H9 (cell line): ENCODE data around the gene LRRC3B. TPM values are rescaled to one million over a fixed set of nuclear protein-coding genes. Genes with fewer than 3 reads are reported as not detected.

ENCODE experiments used
- DNase-seq: peaks from one replicate; pipeline ENCODE4 v3.0.0-alpha.2; 2017
- H2AFZ ChIP-seq: one replicate; pipeline ENCODE4 v1.6.1; 2013; ENCODE audit warnings: mild to moderate bottlenecking, low read length, control low read depth, moderate library complexity
- H2AK5ac ChIP-seq: 2 replicates; pipeline ENCODE4 v1.6.1; 2013; ENCODE audit warnings: low read length, control low read depth, mixed read lengths; ENCODE audit not compliant: insufficient read length
- H2BK120ac ChIP-seq: one replicate; pipeline ENCODE4 v1.6.1; 2013; ENCODE audit warnings: low read depth, mild to moderate bottlenecking, low read length, control low read depth, inconsistent platforms; ENCODE audit not compliant: poor library complexity, severe bottlenecking
- H2BK12ac ChIP-seq: 2 replicates; pipeline ENCODE4 v1.6.1; 2013; ENCODE audit warnings: low read length, control low read depth, mixed read lengths, low read depth; ENCODE audit not compliant: insufficient read length
- H2BK15ac ChIP-seq: 2 replicates; pipeline ENCODE4 v1.6.1; 2013; ENCODE audit warnings: low read depth, low read length, control low read depth
- H2BK20ac ChIP-seq: one replicate; pipeline ENCODE4 v1.6.1; 2013; ENCODE audit warnings: low read depth, mild to moderate bottlenecking, low read length, control low read depth, inconsistent platforms; ENCODE audit not compliant: poor library complexity, severe bottlenecking
- H2BK5ac ChIP-seq: 2 replicates; pipeline ENCODE4 v1.6.1; 2013; ENCODE audit warnings: low read length, control low read depth, mixed read lengths; ENCODE audit not compliant: insufficient read length
- H3K14ac ChIP-seq: 2 replicates; pipeline ENCODE4 v1.6.1; 2013; ENCODE audit warnings: low read length, control low read depth; ENCODE audit not compliant: insufficient read depth
- H3K18ac ChIP-seq: 2 replicates; pipeline ENCODE4 v1.6.1; 2013; ENCODE audit warnings: low read depth, mild to moderate bottlenecking, mixed read lengths, low read length, control low read depth; ENCODE audit not compliant: insufficient read length
- H3K23ac ChIP-seq: 2 replicates; pipeline ENCODE4 v1.6.1; 2013; ENCODE audit warnings: low read length, control low read depth, mixed read lengths, low read depth; ENCODE audit not compliant: insufficient read length
- H3K23me2 ChIP-seq: 2 replicates; pipeline ENCODE4 v1.6.1; 2013; ENCODE audit warnings: low read depth, mild to moderate bottlenecking, mixed read lengths, low read length, control low read depth; ENCODE audit not compliant: insufficient read length, poor library complexity, severe bottlenecking
- H3K27ac ChIP-seq: 2 replicates; pipeline ENCODE4 v1.5.1; 2013; ENCODE audit warnings: low read length, control low read depth, mixed read lengths, low read depth; ENCODE audit not compliant: insufficient read length
- H3K27me3 ChIP-seq: 2 replicates; pipeline ENCODE4 v1.6.1; 2013; ENCODE audit warnings: low read length, control low read depth, inconsistent platforms; ENCODE audit not compliant: insufficient read depth
- H3K4ac ChIP-seq: 2 replicates; pipeline ENCODE4 v1.6.1; 2013; ENCODE audit warnings: low read depth, mild to moderate bottlenecking, control low read depth, inconsistent platforms, low read length, moderate library complexity
- H3K4me1 ChIP-seq: 2 replicates; pipeline ENCODE4 v1.6.1; 2013; ENCODE audit warnings: low read length, control low read depth, inconsistent platforms; ENCODE audit not compliant: insufficient read depth
- H3K4me2 ChIP-seq: 2 replicates; pipeline ENCODE4 v1.6.1; 2013; ENCODE audit warnings: low read length, control low read depth, mixed read lengths; ENCODE audit not compliant: insufficient read length, insufficient read depth
- H3K56ac ChIP-seq: 2 replicates; pipeline ENCODE4 v1.6.1; 2013; ENCODE audit warnings: low read depth, mild to moderate bottlenecking, mixed read lengths, low read length, control low read depth; ENCODE audit not compliant: insufficient read length
- H3K79me1 ChIP-seq: 2 replicates; pipeline ENCODE4 v1.6.1; 2013; ENCODE audit warnings: low read depth, mild to moderate bottlenecking, moderate library complexity, low read length, control low read depth, inconsistent platforms; ENCODE audit not compliant: insufficient read depth, poor library complexity, severe bottlenecking
- H3K79me2 ChIP-seq: 2 replicates; pipeline ENCODE4 v1.6.1; 2013; ENCODE audit warnings: low read length, control low read depth, inconsistent platforms; ENCODE audit not compliant: insufficient read depth
- H3K9ac ChIP-seq: 2 replicates; pipeline ENCODE4 v1.6.1; 2013; ENCODE audit warnings: low read length, control low read depth, mixed read lengths; ENCODE audit not compliant: insufficient read length; ENCODE audit errors: extremely low read depth
- H3K9me3 ChIP-seq: one replicate; pipeline ENCODE4 v1.6.1; 2013; ENCODE audit warnings: low read depth, low read length, inconsistent platforms; ENCODE audit not compliant: control insufficient read depth
- H3T11ph ChIP-seq: one replicate; pipeline ENCODE4 v1.6.1; 2013; ENCODE audit warnings: mild to moderate bottlenecking, low read length, control low read depth, inconsistent platforms
- H4K20me1 ChIP-seq: one replicate; pipeline ENCODE4 v1.6.1; 2013; ENCODE audit not compliant: control insufficient read depth, insufficient read length, insufficient read depth
- H4K5ac ChIP-seq: 2 replicates; pipeline ENCODE4 v1.6.1; 2013; ENCODE audit warnings: low read depth, mild to moderate bottlenecking, mixed read lengths, low read length, control low read depth; ENCODE audit not compliant: insufficient read length
- H4K8ac ChIP-seq: replicated peaks from 2 replicates; pipeline ENCODE4 v1.6.1; 2013; ENCODE audit warnings: low read length, control low read depth, mixed read lengths, low read depth; ENCODE audit not compliant: insufficient read length
- H4K91ac ChIP-seq: 2 replicates; pipeline ENCODE4 v1.6.1; 2013; ENCODE audit warnings: low read depth, mild to moderate bottlenecking, moderate library complexity, mixed read lengths, low read length, control low read depth; ENCODE audit not compliant: insufficient read length
- H3K27ac Mint-ChIP-seq, 3 experiments: 2 replicates in 2 of 3; 3 replicates in 1 of 3; pipeline ENCODE4 v1.8.0; 2020 to 2021; ENCODE audit warnings: mixed read lengths in 3 of 3, mild to moderate bottlenecking in 1 of 3, moderate library complexity in 1 of 3
- H3K27me3 Mint-ChIP-seq: 2 replicates; pipeline ENCODE4 v1.8.0; 2021; ENCODE audit warnings: low read depth, mild to moderate bottlenecking, moderate library complexity, mixed read lengths
- H3K36me3 Mint-ChIP-seq, 3 experiments: 2 replicates in 2 of 3; 3 replicates in 1 of 3; pipeline ENCODE4 v1.8.0; 2020 to 2021; ENCODE audit warnings: low read depth in 3 of 3, mixed read lengths in 3 of 3; ENCODE audit not compliant: insufficient read depth in 1 of 3
- H3K4me1 Mint-ChIP-seq, 2 experiments: 2 replicates each; pipeline ENCODE4 v1.8.0; 2020; ENCODE audit warnings: mixed read lengths in 2 of 2
- H3K4me3 Mint-ChIP-seq, 2 experiments: 2 replicates in 1 of 2; 3 replicates in 1 of 2; pipeline ENCODE4 v1.8.0; 2020 to 2021; ENCODE audit warnings: mild to moderate bottlenecking in 2 of 2, mixed read lengths in 2 of 2, moderate library complexity in 1 of 2
- H3K9me3 Mint-ChIP-seq, 2 experiments: 2 replicates in 1 of 2; 3 replicates in 1 of 2; pipeline ENCODE4 v1.8.0; 2020; ENCODE audit warnings: mild to moderate bottlenecking in 2 of 2, mixed read lengths in 2 of 2, moderate library complexity in 1 of 2
- total RNA-seq: library from RNA; stranded (reverse); gene quantifications from 2 replicates; pipeline ENCODE4 v1.2.1, GENCODE V29; 2021
- TF ChIP-seq, protein P1 (sequence below): fragments of 200-600 bp; sonication (generic); conservative IDR thresholded peaks from 3 replicates; pipeline ENCODE4 v1.8.0; 2021; ENCODE audit warnings: antibody characterized with exemption, mild to moderate bottlenecking

Gene LRRC3B
- total RNA-seq, 1 experiment from 2014 or later = 0.35 TPM

DNA sequence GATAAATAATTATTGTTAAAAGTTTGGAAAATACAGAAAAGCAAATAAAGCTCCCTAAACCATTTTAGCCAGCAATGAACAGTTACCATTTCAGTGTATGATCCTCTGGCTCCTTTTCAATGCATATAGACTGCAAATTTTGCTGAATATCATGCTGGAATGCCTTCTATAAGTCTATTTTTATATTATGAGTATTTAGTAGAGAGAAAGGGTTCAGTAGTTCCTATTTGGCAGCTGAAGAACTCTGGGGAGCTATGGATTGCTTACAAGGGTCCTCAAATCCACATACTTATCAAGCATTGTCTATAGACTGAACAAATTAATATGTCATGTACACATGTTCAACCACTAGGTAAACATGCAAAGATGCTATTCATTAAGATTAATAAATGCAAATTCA, 46.1 kb downstream of the LRRC3B start:
- no peaks in the 10 kb centered on the region for H3K4me1 Mint-ChIP-seq
- no peak overlapping the region for H3K4me3 Mint-ChIP-seq

More for the DNA sequence above, 46.1 kb downstream of the LRRC3B start:
- no peaks in the 10 kb centered on the region for H3K9me3 Mint-ChIP-seq
- no peak overlapping the region for H2BK12ac ChIP-seq
- no peak overlapping the region for H3K27ac ChIP-seq
- H3K23me2 ChIP-seq = no peaks in the 10 kb centered on the region
- H3K9ac ChIP-seq = no peak overlapping the region
- no peaks in the 10 kb centered on the region for H3K27me3 ChIP-seq
- TF ChIP-seq, protein P1, sequence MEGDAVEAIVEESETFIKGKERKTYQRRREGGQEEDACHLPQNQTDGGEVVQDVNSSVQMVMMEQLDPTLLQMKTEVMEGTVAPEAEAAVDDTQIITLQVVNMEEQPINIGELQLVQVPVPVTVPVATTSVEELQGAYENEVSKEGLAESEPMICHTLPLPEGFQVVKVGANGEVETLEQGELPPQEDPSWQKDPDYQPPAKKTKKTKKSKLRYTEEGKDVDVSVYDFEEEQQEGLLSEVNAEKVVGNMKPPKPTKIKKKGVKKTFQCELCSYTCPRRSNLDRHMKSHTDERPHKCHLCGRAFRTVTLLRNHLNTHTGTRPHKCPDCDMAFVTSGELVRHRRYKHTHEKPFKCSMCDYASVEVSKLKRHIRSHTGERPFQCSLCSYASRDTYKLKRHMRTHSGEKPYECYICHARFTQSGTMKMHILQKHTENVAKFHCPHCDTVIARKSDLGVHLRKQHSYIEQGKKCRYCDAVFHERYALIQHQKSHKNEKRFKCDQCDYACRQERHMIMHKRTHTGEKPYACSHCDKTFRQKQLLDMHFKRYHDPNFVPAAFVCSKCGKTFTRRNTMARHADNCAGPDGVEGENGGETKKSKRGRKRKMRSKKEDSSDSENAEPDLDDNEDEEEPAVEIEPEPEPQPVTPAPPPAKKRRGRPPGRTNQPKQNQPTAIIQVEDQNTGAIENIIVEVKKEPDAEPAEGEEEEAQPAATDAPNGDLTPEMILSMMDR = no peak
- H2BK20ac ChIP-seq = no peak overlapping the region
- no peak overlapping the region for H3K56ac ChIP-seq
- no peak overlapping the region for H4K91ac ChIP-seq
- H2BK5ac ChIP-seq = no peak overlapping the region
- H2BK120ac ChIP-seq = no peak overlapping the region
- H2AFZ ChIP-seq = no peak overlapping the region
- H3K14ac ChIP-seq = no peak overlapping the region
- no peak overlapping the region for H3K4me2 ChIP-seq
- H3K9me3 ChIP-seq = no peaks in the 10 kb centered on the region
- H2BK15ac ChIP-seq = no peak overlapping the region
- no peak overlapping the region for H2AK5ac ChIP-seq
- H3K18ac ChIP-seq = no peak overlapping the region
- no peak overlapping the region for H3K4ac ChIP-seq
- no peak overlapping the region for H4K5ac ChIP-seq
- no peaks in the 10 kb centered on the region for H3K4me1 ChIP-seq
- H3K23ac ChIP-seq = no peak overlapping the region
- H3K79me2 ChIP-seq = no peaks in the 10 kb centered on the region
- H3K27ac Mint-ChIP-seq = no peak overlapping the region
- no peaks in the 10 kb centered on the region for H3K27me3 Mint-ChIP-seq
- no peaks in the 10 kb centered on the region for H3K36me3 Mint-ChIP-seq
- H3T11ph ChIP-seq = no peak overlapping the region
- H4K8ac ChIP-seq = no peak overlapping the region
- H3K79me1 ChIP-seq = no peaks in the 10 kb centered on the region
- DNase-seq = no peak
- H4K20me1 ChIP-seq = no peaks in the 10 kb centered on the region
